KMS-11 (cell line): ENCODE measurements around the gene OR2V2.

ENCODE experiments used
- H2AFZ ChIP-seq: fragments of 200-600 bp; sonication (generic); 2 replicates; pipeline ENCODE4 v1.6.1; 2016; ENCODE audit warnings: antibody characterized with exemption, mixed run types, low read depth
- H3K27ac ChIP-seq: fragments of 200-600 bp; sonication (generic); 2 replicates; pipeline ENCODE4 v1.6.1; 2016; ENCODE audit warnings: mild to moderate bottlenecking, mixed run types
- H3K27me3 ChIP-seq: fragments of 200-600 bp; sonication (generic); 2 replicates; pipeline ENCODE4 v1.6.1; 2017; ENCODE audit warnings: mild to moderate bottlenecking, low read depth, mixed run types, moderate library complexity; ENCODE audit not compliant: insufficient read depth
- H3K36me3 ChIP-seq: fragments of 200-600 bp; sonication (generic); 2 replicates; pipeline ENCODE4 v1.6.1; 2017; ENCODE audit warnings: mild to moderate bottlenecking, mixed run types; ENCODE audit not compliant: insufficient read depth
- H3K4me1 ChIP-seq: fragments of 200-600 bp; sonication (generic); 2 replicates; pipeline ENCODE4 v1.6.1; 2016; ENCODE audit warnings: mild to moderate bottlenecking, low read depth, mixed run types; ENCODE audit not compliant: poor library complexity, severe bottlenecking
- H3K4me2 ChIP-seq: fragments of 200-600 bp; sonication (generic); 2 replicates; pipeline ENCODE4 v1.7.0; 2016; ENCODE audit warnings: mild to moderate bottlenecking, mixed run types
- H3K4me3 ChIP-seq: fragments of 200-600 bp; sonication (generic); IDR thresholded peaks from 2 replicates; pipeline ENCODE4 v1.6.1; 2017; ENCODE audit warnings: low read depth, low read length, mixed read lengths; ENCODE audit not compliant: insufficient read depth
- H3K79me2 ChIP-seq: fragments of 200-600 bp; sonication (generic); 2 replicates; pipeline ENCODE4 v1.6.1; 2016; ENCODE audit warnings: low read depth, mixed run types; ENCODE audit not compliant: insufficient read depth
- H3K9ac ChIP-seq: fragments of 200-600 bp; sonication (generic); 2 replicates; pipeline ENCODE4 v1.6.1; 2016; ENCODE audit warnings: mild to moderate bottlenecking, mixed run types
- H4K20me1 ChIP-seq: fragments of 200-600 bp; sonication (generic); 2 replicates; pipeline ENCODE4 v1.6.1; 2016; ENCODE audit warnings: mild to moderate bottlenecking, mixed run types; ENCODE audit not compliant: insufficient read depth
- TF ChIP-seq, protein P1 (sequence below): fragments of 200-600 bp; sonication (generic); conservative IDR thresholded peaks from 2 replicates; pipeline ENCODE4 v1.6.1; 2017; ENCODE audit warnings: low read depth, mild to moderate bottlenecking, antibody characterized with exemption, low read length, moderate library complexity, mixed read lengths

Gene OR2V2

DNA sequence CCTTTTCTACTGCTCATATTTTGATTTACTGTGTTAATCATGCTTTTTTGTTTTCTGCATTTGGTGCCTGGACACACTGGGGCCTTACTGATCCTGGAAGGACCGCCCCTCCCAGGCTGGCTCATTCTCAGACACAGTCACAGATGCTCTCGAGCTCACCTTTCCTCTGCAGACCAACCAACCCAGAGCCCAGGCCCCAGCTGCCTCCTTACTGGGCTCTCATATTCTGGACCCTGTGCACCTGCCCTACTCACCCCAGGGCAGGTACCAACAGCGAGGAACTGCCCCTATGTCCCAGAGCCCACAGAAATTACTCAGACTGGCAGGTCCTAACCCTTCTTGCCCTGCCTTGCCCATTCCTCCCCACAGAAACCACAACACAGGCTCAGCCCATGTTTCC, 6.6 kb upstream of the OR2V2 start:
- no peak overlapping the region for H3K4me3 ChIP-seq
- no peaks in the 10 kb centered on the region for H4K20me1 ChIP-seq
- no peak overlapping the region for H2AFZ ChIP-seq
- no peaks in the 10 kb centered on the region for H3K4me1 ChIP-seq
- H3K36me3 ChIP-seq: no peaks in the 10 kb centered on the region
- no peaks in the 10 kb centered on the region for H3K27me3 ChIP-seq
- TF ChIP-seq, protein P1, sequence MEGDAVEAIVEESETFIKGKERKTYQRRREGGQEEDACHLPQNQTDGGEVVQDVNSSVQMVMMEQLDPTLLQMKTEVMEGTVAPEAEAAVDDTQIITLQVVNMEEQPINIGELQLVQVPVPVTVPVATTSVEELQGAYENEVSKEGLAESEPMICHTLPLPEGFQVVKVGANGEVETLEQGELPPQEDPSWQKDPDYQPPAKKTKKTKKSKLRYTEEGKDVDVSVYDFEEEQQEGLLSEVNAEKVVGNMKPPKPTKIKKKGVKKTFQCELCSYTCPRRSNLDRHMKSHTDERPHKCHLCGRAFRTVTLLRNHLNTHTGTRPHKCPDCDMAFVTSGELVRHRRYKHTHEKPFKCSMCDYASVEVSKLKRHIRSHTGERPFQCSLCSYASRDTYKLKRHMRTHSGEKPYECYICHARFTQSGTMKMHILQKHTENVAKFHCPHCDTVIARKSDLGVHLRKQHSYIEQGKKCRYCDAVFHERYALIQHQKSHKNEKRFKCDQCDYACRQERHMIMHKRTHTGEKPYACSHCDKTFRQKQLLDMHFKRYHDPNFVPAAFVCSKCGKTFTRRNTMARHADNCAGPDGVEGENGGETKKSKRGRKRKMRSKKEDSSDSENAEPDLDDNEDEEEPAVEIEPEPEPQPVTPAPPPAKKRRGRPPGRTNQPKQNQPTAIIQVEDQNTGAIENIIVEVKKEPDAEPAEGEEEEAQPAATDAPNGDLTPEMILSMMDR: no peak
- no peak overlapping the region for H3K9ac ChIP-seq
- no peak overlapping the region for H3K27ac ChIP-seq
- no peak overlapping the region for H3K4me2 ChIP-seq
- no peaks in the 10 kb centered on the region for H3K79me2 ChIP-seq

DNA sequence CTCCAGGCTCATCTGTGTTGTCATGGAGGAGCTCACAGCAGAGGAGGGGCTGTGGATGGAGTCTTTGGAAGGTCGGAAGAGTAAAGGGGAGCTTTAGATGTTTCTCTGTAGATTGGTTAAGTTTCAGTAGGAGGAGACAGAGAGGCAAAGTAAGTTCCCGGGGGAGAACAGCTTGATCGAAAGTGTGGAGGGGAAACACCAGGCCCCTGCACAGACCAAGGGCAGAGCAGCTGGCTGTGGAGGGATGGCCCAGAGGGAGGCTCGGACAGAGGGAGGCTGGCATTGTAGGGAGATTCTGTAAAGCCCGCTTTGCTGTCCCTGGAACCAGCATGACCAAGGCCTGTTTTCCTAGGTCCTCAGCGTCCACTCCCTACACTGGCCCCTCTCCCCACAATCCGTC, 5.3 kb upstream of the OR2V2 start:
- Histone ChIP-seq H2AFZ (no peak overlapping the region), H3K27ac (no peak overlapping the region), H3K79me2 (no peaks in the 10 kb centered on the region), H3K36me3 (no peaks in the 10 kb centered on the region), H3K9ac (no peak overlapping the region), H3K27me3 (no peaks in the 10 kb centered on the region), H3K4me2 (no peak overlapping the region), H4K20me1 (no peaks in the 10 kb centered on the region), H3K4me3 (no peak overlapping the region), H3K4me1 (no peaks in the 10 kb centered on the region)
- TF ChIP-seq, protein P1: no peak

DNA sequence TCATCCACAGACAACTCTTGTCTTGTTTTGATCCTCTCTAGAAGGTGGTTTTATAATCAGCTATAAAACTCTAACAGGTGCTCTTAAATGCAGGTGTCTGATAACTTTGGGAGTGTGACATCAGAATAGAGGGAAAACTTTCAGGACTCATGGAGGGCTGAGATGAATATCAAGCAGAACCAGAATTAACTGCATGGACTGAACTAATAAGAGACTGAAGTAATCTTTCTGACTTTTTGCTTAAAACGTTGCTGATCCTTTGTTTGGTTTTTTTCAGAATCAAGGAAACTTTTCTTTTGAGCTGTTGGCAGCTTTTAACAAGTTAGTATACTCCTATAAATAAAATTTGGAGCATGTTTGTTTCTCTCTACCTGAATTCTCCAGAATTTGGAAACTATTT, 2.3 kb upstream of the OR2V2 start:
- no peak overlapping the region for H3K4me3 ChIP-seq
- no peaks in the 10 kb centered on the region for H3K4me1 ChIP-seq
- H3K27me3 ChIP-seq: no peaks in the 10 kb centered on the region
- no peaks in the 10 kb centered on the region for H4K20me1 ChIP-seq
- H3K36me3 ChIP-seq: no peaks in the 10 kb centered on the region
- TF ChIP-seq, protein P1: no peak
- H3K4me2 ChIP-seq: no peak overlapping the region
- no peak overlapping the region for H2AFZ ChIP-seq
- H3K27ac ChIP-seq: no peak overlapping the region
- no peak overlapping the region for H3K9ac ChIP-seq
- H3K79me2 ChIP-seq: no peaks in the 10 kb centered on the region

DNA sequence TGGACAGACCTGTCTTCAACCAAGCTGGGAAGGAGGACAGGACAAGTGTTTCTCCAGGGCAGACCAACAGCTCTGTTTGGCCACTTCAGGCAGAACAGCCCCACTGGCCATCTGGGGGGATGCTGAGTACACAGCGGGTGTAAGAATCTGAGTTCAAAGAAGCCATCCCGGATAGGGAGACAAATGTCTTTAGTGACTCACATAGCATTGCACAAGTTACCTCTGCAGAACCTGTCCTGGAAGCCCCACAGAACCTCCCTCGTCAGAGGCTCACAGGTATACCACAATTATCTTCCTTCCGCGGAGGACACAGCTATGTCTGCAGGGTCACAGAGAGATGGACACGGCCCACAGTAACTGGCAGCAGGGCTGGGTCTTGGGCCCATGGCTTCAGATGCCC, 2.0 kb downstream of the OR2V2 start:
- Histone ChIP-seq H3K79me2 (no peaks in the 10 kb centered on the region), H3K27me3 (no peaks in the 10 kb centered on the region), H3K4me1 (no peaks in the 10 kb centered on the region), H3K27ac (no peak overlapping the region), H3K36me3 (no peaks in the 10 kb centered on the region), H3K4me3 (no peak overlapping the region), H2AFZ (no peak overlapping the region), H3K9ac (no peak overlapping the region), H4K20me1 (no peaks in the 10 kb centered on the region), H3K4me2 (no peak overlapping the region)
- TF ChIP-seq, protein P1: no peak
